ENCODE measurements around the gene USP9Y. TPM values are rescaled to one million over a fixed set of nuclear protein-coding genes. Genes with fewer than 3 reads are reported as not detected.

The USP9Y gene
- total RNA-seq, 1 experiment from 2014 or later, result not detected

GRCh38 chrY:12715376-12715775 is 14.3 kb downstream of the USP9Y start:
- Histone ChIP-seq H3K27me3 (replicated peaks; ENCODE audit: control insufficient read depth, insufficient read depth, low read length) (no peaks in the 10 kb centered on the region), H3K36me3 (ENCODE audit: control insufficient read depth, insufficient read depth, low read length) (no peaks in the 10 kb centered on the region), H3K4me3 (ENCODE audit: low read depth, low read length) (no peak overlapping the region), H3K9me3 (no peaks in the 10 kb centered on the region), H3K4me1 (no peaks in the 10 kb centered on the region)
- H3K4me1 Mint-ChIP-seq (ENCODE audit: low read depth, unreplicated experiment), result no peaks in the 10 kb centered on the region
- ChIA-PET CTCF (no interaction called here), POLR2A (no interaction called here)
- no peak for TF ChIP-seq CTCF (IDR thresholded peaks at IDR 0.05; ENCODE audit: insufficient read depth in 1 of 2, low read depth in 1 of 2, low read length in 1 of 2, severe bottlenecking in 1 of 2, unreplicated experiment in 1 of 2)
- no peak overlapping the region for H3K4me3 Mint-ChIP-seq (ENCODE audit: unreplicated experiment)
- DNase-seq, result no peak
- no peaks in the 10 kb centered on the region for H3K27me3 Mint-ChIP-seq (ENCODE audit: insufficient read depth, unreplicated experiment)
- no peaks in the 10 kb centered on the region for H3K9me3 Mint-ChIP-seq (ENCODE audit: unreplicated experiment)
- H3K36me3 Mint-ChIP-seq (ENCODE audit: insufficient read depth, unreplicated experiment), result no peaks in the 10 kb centered on the region
- intact Hi-C loops (cut with micrococcal nuclease; ENCODE audit: unreplicated experiment), result no loop called here
- BruUV-seq (replicated peaks), result no TSS peak
- H3K27ac Mint-ChIP-seq (ENCODE audit: unreplicated experiment), result no peak overlapping the region

- intact Hi-C loops (cut with micrococcal nuclease; ENCODE audit: unreplicated experiment), result no loop called here
- Mint-ChIP-seq H3K4me1 (ENCODE audit: low read depth, unreplicated experiment) (no peaks in the 10 kb centered on the region), H3K27me3 (ENCODE audit: insufficient read depth, unreplicated experiment) (no peaks in the 10 kb centered on the region), H3K9me3 (ENCODE audit: unreplicated experiment) (no peaks in the 10 kb centered on the region), H3K4me3 (ENCODE audit: unreplicated experiment) (no peak overlapping the region), H3K36me3 (ENCODE audit: insufficient read depth, unreplicated experiment) (no peaks in the 10 kb centered on the region), H3K27ac (ENCODE audit: unreplicated experiment) (no peak overlapping the region)
- H3K9me3 ChIP-seq, result no peaks in the 10 kb centered on the region
- ChIA-PET POLR2A (no interaction called here), CTCF (no interaction called here)
- TF ChIP-seq CTCF (IDR thresholded peaks at IDR 0.05; ENCODE audit: insufficient read depth in 1 of 2, low read depth in 1 of 2, low read length in 1 of 2, severe bottlenecking in 1 of 2, unreplicated experiment in 1 of 2), result no peak
- no peak overlapping the region for H3K4me3 ChIP-seq (ENCODE audit: low read depth, low read length)
- H3K36me3 ChIP-seq (ENCODE audit: control insufficient read depth, insufficient read depth, low read length), result no peaks in the 10 kb centered on the region
- no peaks in the 10 kb centered on the region for H3K4me1 ChIP-seq
- H3K27me3 ChIP-seq (replicated peaks; ENCODE audit: control insufficient read depth, insufficient read depth, low read length), result no peaks in the 10 kb centered on the region
- DNase-seq, result no peak
- no TSS peak for BruUV-seq (replicated peaks)
Measured at GRCh38 chrY:12729746-12730145, 28.7 kb downstream of the USP9Y start.

- intact Hi-C loops (cut with micrococcal nuclease; ENCODE audit: unreplicated experiment), result no loop called here
- Mint-ChIP-seq H3K9me3 (ENCODE audit: unreplicated experiment) (no peaks in the 10 kb centered on the region), H3K27ac (ENCODE audit: unreplicated experiment) (no peak overlapping the region), H3K27me3 (ENCODE audit: insufficient read depth, unreplicated experiment) (no peaks in the 10 kb centered on the region), H3K4me1 (ENCODE audit: low read depth, unreplicated experiment) (no peaks in the 10 kb centered on the region), H3K4me3 (ENCODE audit: unreplicated experiment) (no peak overlapping the region), H3K36me3 (ENCODE audit: insufficient read depth, unreplicated experiment) (no peaks in the 10 kb centered on the region)
- Histone ChIP-seq H3K36me3 (ENCODE audit: control insufficient read depth, insufficient read depth, low read length) (no peaks in the 10 kb centered on the region), H3K4me1 (no peaks in the 10 kb centered on the region), H3K4me3 (ENCODE audit: low read depth, low read length) (no peak overlapping the region), H3K27me3 (replicated peaks; ENCODE audit: control insufficient read depth, insufficient read depth, low read length) (no peaks in the 10 kb centered on the region), H3K9me3 (no peaks in the 10 kb centered on the region)
- no TSS peak for BruUV-seq (replicated peaks)
- CTCF ChIA-PET, result no interaction called here
- DNase-seq, result no peak
- POLR2A ChIA-PET, result no interaction called here
- no peak for TF ChIP-seq CTCF (IDR thresholded peaks at IDR 0.05; ENCODE audit: insufficient read depth in 1 of 2, low read depth in 1 of 2, low read length in 1 of 2, severe bottlenecking in 1 of 2, unreplicated experiment in 1 of 2)
Measured at GRCh38 chrY:12733625-12734024, 32.6 kb downstream of the USP9Y start.

Data from Caco-2 (cell line).